A673 (cell line): ENCODE measurements around the gene SNAPC2.

Experiments
- CTCF ChIP-seq: fragments of 300-800, 200-600 bp; sonication (generic); conservative IDR thresholded peaks from 2 replicates; pipeline ENCODE4 v1.5.1; 2017; ENCODE audit warnings: low read depth, mild to moderate bottlenecking, antibody characterized with exemption, low read length, moderate library complexity, mixed read lengths
- EZH2 ChIP-seq: fragments of 200-600 bp; sonication (generic); IDR thresholded peaks from 2 replicates; pipeline ENCODE4 v1.6.1; 2017; ENCODE audit warnings: borderline replicate concordance, low read depth, mild to moderate bottlenecking, mixed read lengths, antibody characterized with exemption, low read length; ENCODE audit not compliant: poor library complexity, severe bottlenecking

- TF ChIP-seq EZH2: no peak
- TF ChIP-seq CTCF: no peak
Measured at GRCh38 chr19:7926021-7926726, 6.0 kb downstream of the SNAPC2 start, which contains the start of gene CTXN1.
